HL-60 (cell line): ENCODE measurements around the gene MYOF.

Experiments
- CTCF ChIP-seq: IDR thresholded peaks from one replicate; pipeline ENCODE4 v1.5.1; 2011; ENCODE audit warnings: low read length, control low read depth, inconsistent platforms; ENCODE audit not compliant: insufficient read depth
- POLR2AphosphoS5 ChIP-seq: IDR thresholded peaks from 2 replicates; pipeline ENCODE4 v1.6.1; 2012; ENCODE audit warnings: low read depth
- REST ChIP-seq: IDR thresholded peaks from 2 replicates; pipeline ENCODE4 v1.6.1; 2012; ENCODE audit warnings: low read depth; ENCODE audit not compliant: insufficient replicate concordance
- SPI1 ChIP-seq: IDR thresholded peaks from 2 replicates; pipeline ENCODE4 v1.6.1; 2012; ENCODE audit warnings: low read depth, mild to moderate bottlenecking, borderline replicate concordance

DNA sequence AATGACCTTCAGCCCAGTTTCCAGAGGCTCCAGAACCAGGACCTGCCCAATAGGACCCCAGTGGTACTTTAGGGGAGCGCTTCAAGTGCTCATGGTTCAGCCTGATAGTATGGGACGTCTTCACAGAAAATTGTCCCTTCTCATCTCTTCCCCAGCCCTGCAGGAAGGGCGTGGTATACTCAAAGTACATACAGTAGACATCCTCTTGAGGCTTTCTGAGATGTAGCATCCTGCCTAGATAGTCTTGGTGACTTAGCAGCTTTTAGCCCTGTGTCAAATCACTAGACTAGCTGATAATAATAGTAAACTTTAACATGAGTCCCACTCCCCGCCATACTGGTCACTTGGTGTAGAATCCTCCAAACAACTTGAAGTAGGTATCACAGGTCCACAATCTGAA, 215.3 kb downstream of the MYOF start:
- no peak for TF ChIP-seq CTCF
- TF ChIP-seq POLR2AphosphoS5: no peak
- TF ChIP-seq REST: no peak
- TF ChIP-seq SPI1: no peak
